Fibroblast of villous mesenchyme (primary cell): ENCODE measurements around the gene THBD. TPM values are rescaled to one million over a fixed set of nuclear protein-coding genes. Genes with fewer than 3 reads are reported as not detected.

Source experiments
- DNase-seq: peaks from one replicate; pipeline ENCODE4 v3.0.0-alpha.2; 2010; ENCODE audit warnings: low read depth
- H3K4me3 ChIP-seq: 2 replicates; pipeline ENCODE4 v1.5.1; 2011; ENCODE audit warnings: low read depth, mild to moderate bottlenecking, low read length
- CTCF ChIP-seq: IDR thresholded peaks from 2 replicates; pipeline ENCODE4 v1.5.1; 2012; ENCODE audit warnings: low read depth, mild to moderate bottlenecking, low read length; ENCODE audit not compliant: insufficient read depth
- total RNA-seq: library from RNA; depleted of rRNA; stranded (reverse); fragments of >200 nt; gene quantifications from 2 replicates; pipeline ENCODE4 v1.2.3, GENCODE V29; 2012

The THBD gene
- total RNA-seq, 1 donor: under 0.01 TPM

- TF ChIP-seq CTCF: no peak
- no peak for DNase-seq
- no peak overlapping the region for H3K4me3 ChIP-seq
Observed at GRCh38 chr20:23019403-23019802, 30.1 kb downstream of the THBD start.

- H3K4me3 ChIP-seq: no peak overlapping the region
- no peak for TF ChIP-seq CTCF
- DNase-seq: no peak
Observed at GRCh38 chr20:23018941-23019340, 30.5 kb downstream of the THBD start.

- no peak for TF ChIP-seq CTCF
- no peak for DNase-seq
- no peak overlapping the region for H3K4me3 ChIP-seq
Observed at GRCh38 chr20:23018432-23018831, 31.0 kb downstream of the THBD start.

GRCh38 chr20:23017516-23017915 is 32.0 kb downstream of the THBD start:
- no peak for DNase-seq
- H3K4me3 ChIP-seq: no peak overlapping the region
- TF ChIP-seq CTCF: no peak

- TF ChIP-seq CTCF: no peak
- H3K4me3 ChIP-seq: no peak overlapping the region
- no peak for DNase-seq
Observed at GRCh38 chr20:23013429-23013828, 36.0 kb downstream of the THBD start.

- no peak for TF ChIP-seq CTCF
- H3K4me3 ChIP-seq: no peak overlapping the region
- DNase-seq: no peak
Observed at GRCh38 chr20:23011008-23011721, 38.3 kb downstream of the THBD start.

GRCh38 chr20:23010096-23010495 is 39.4 kb downstream of the THBD start:
- no peak overlapping the region for H3K4me3 ChIP-seq
- DNase-seq: no peak
- no peak for TF ChIP-seq CTCF
